Body of pancreas (tissue), 4 donors: ENCODE data around the gene MSN.

Experiments
- POLR2A ChIP-seq, 3 donors: fragments of 450-650 bp; IDR thresholded peaks; one replicate each; pipeline ENCODE4 v1.6.1; 2016; ENCODE audit warnings: antibody characterized with exemption in 3 of 3, mild to moderate bottlenecking in 2 of 3
- TF ChIP-seq, protein P1 (sequence below), 7 experiments: fragments of 450-650 bp in 4 of 7; fragments of 200-600 bp in 3 of 7; sonication (generic) in 3 of 7; IDR thresholded peaks; one replicate each; pipeline ENCODE4 v1.5.1; 2016 to 2019; ENCODE audit warnings: antibody characterized with exemption in 7 of 7

GRCh38 chrX:65657659-65658058 is 9.8 kb upstream of the MSN start:
- TF ChIP-seq POLR2A (IDR thresholded peaks at IDR 0.05): no peak
- TF ChIP-seq, protein P1, sequence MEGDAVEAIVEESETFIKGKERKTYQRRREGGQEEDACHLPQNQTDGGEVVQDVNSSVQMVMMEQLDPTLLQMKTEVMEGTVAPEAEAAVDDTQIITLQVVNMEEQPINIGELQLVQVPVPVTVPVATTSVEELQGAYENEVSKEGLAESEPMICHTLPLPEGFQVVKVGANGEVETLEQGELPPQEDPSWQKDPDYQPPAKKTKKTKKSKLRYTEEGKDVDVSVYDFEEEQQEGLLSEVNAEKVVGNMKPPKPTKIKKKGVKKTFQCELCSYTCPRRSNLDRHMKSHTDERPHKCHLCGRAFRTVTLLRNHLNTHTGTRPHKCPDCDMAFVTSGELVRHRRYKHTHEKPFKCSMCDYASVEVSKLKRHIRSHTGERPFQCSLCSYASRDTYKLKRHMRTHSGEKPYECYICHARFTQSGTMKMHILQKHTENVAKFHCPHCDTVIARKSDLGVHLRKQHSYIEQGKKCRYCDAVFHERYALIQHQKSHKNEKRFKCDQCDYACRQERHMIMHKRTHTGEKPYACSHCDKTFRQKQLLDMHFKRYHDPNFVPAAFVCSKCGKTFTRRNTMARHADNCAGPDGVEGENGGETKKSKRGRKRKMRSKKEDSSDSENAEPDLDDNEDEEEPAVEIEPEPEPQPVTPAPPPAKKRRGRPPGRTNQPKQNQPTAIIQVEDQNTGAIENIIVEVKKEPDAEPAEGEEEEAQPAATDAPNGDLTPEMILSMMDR (IDR thresholded peaks at IDR 0.05): no peak
